ENCODE data around the gene GALNT6. TPM values are rescaled to one million over a fixed set of nuclear protein-coding genes. Genes with fewer than 3 reads are reported as not detected.

The GALNT6 gene
- polyA plus RNA-seq, 1 donor from 2014 or later, result not detected

DNA sequence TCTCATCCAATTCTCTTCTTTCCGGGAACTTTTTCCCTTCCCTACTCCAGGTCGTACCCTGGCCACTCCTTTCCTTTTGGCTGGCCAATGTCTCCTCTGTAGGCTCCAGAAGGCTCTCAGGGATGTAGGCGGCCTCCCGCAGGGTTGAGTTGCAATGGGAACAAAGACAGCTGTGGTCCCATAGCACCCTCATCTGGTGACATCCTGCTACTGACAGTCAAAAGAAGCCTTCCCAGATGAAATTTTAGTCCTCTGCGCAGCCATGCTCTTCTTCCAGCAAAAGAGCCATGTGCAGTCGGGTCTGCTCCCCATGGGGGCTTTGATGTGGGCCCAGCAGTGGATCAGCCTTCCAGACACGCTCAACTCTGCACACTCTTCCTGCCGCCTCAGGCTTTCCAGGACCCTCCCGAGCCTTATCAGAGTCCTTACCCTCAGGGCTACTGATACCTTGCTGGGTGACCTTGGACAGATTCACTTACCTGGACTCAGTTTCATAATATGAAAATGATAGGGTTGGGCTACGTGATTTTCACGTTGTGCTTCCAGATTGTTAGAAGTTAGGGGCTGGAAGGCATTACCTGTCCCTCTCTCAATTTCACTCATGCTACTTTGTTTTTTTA, 39.2 kb downstream of the GALNT6 start:
- H2AFZ ChIP-seq (ENCODE audit: low read depth, low read length), result no peak overlapping the region
- H3K27ac ChIP-seq (ENCODE audit: low read length), result no peak overlapping the region

DNA sequence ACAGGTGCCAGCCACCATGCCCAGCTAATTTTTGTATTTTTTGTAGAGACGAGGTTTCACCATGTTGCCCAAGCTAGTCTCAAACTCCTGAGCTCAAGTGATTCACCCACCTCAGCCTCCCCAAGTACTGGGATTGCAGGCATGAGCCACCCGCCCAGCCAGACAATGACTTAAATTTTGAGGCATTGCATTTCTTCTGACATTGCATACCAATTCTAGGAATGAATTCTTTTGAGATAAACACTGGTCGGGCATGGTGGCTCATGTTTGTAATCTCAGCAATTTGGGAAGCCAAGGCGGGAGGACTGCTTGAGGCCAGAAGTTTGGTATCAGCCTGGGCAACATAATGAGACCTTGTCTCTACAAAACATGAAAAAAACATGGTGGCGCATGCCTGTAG, 42.2 kb downstream of the GALNT6 start:
- no peaks in the 10 kb centered on the region for H3K9me2 ChIP-seq (ENCODE audit: insufficient read depth, low read length)
- no peaks in the 10 kb centered on the region for H3F3A ChIP-seq (ENCODE audit: insufficient read depth, low read length, poor library complexity, severe bottlenecking)
- no peak for TF ChIP-seq MXI1 (conservative IDR thresholded peaks at IDR 0.05; ENCODE audit: poor library complexity, severe bottlenecking)
- no peak for TF ChIP-seq EP300 (conservative IDR thresholded peaks at IDR 0.05; ENCODE audit: poor library complexity, severe bottlenecking)
- TF ChIP-seq, protein P1, sequence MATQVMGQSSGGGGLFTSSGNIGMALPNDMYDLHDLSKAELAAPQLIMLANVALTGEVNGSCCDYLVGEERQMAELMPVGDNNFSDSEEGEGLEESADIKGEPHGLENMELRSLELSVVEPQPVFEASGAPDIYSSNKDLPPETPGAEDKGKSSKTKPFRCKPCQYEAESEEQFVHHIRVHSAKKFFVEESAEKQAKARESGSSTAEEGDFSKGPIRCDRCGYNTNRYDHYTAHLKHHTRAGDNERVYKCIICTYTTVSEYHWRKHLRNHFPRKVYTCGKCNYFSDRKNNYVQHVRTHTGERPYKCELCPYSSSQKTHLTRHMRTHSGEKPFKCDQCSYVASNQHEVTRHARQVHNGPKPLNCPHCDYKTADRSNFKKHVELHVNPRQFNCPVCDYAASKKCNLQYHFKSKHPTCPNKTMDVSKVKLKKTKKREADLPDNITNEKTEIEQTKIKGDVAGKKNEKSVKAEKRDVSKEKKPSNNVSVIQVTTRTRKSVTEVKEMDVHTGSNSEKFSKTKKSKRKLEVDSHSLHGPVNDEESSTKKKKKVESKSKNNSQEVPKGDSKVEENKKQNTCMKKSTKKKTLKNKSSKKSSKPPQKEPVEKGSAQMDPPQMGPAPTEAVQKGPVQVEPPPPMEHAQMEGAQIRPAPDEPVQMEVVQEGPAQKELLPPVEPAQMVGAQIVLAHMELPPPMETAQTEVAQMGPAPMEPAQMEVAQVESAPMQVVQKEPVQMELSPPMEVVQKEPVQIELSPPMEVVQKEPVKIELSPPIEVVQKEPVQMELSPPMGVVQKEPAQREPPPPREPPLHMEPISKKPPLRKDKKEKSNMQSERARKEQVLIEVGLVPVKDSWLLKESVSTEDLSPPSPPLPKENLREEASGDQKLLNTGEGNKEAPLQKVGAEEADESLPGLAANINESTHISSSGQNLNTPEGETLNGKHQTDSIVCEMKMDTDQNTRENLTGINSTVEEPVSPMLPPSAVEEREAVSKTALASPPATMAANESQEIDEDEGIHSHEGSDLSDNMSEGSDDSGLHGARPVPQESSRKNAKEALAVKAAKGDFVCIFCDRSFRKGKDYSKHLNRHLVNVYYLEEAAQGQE (IDR thresholded peaks at IDR 0.05; ENCODE audit: borderline replicate concordance), result no peak
- no peak for TF ChIP-seq RAD21 (conservative IDR thresholded peaks at IDR 0.05)
- no peak for TF ChIP-seq SMC3 (conservative IDR thresholded peaks at IDR 0.05; ENCODE audit: poor library complexity)
- TF ChIP-seq TAF1 (IDR thresholded peaks at IDR 0.05; ENCODE audit: low read depth), result no peak
- TF ChIP-seq POLR2AphosphoS5 (IDR thresholded peaks at IDR 0.05), result no peak
- TF ChIP-seq EZH2 (IDR thresholded peaks at IDR 0.05; ENCODE audit: borderline replicate concordance, insufficient read depth, low read length, poor library complexity, severe bottlenecking), result no peak
- TF ChIP-seq, protein P2, sequence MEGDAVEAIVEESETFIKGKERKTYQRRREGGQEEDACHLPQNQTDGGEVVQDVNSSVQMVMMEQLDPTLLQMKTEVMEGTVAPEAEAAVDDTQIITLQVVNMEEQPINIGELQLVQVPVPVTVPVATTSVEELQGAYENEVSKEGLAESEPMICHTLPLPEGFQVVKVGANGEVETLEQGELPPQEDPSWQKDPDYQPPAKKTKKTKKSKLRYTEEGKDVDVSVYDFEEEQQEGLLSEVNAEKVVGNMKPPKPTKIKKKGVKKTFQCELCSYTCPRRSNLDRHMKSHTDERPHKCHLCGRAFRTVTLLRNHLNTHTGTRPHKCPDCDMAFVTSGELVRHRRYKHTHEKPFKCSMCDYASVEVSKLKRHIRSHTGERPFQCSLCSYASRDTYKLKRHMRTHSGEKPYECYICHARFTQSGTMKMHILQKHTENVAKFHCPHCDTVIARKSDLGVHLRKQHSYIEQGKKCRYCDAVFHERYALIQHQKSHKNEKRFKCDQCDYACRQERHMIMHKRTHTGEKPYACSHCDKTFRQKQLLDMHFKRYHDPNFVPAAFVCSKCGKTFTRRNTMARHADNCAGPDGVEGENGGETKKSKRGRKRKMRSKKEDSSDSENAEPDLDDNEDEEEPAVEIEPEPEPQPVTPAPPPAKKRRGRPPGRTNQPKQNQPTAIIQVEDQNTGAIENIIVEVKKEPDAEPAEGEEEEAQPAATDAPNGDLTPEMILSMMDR (IDR thresholded peaks at IDR 0.05; ENCODE audit: poor library complexity, severe bottlenecking), result no peak
- no peak overlapping the region for H2AFZ ChIP-seq (ENCODE audit: low read depth, low read length)
- no peak overlapping the region for H3K4me3 ChIP-seq (ENCODE audit: low read length)
- no peak overlapping the region for H3K4me2 ChIP-seq (ENCODE audit: low read length)
- no peaks in the 10 kb centered on the region for H3K36me3 ChIP-seq (ENCODE audit: insufficient read depth, low read length)
- no peaks in the 10 kb centered on the region for H3K9me3 ChIP-seq (ENCODE audit: low read length)
- H4K20me1 ChIP-seq (ENCODE audit: insufficient read depth), result no peaks in the 10 kb centered on the region
- no peak overlapping the region for H3K27ac ChIP-seq (ENCODE audit: low read length)
- H3K9ac ChIP-seq (ENCODE audit: low read length), result no peak overlapping the region
- no peaks in the 10 kb centered on the region for H3K79me2 ChIP-seq (replicated peaks; ENCODE audit: insufficient read depth, low read length)
- no peaks in the 10 kb centered on the region for H3K27me3 ChIP-seq (ENCODE audit: insufficient read depth, low read depth, low read length)

More for the DNA sequence above, 39.2 kb downstream of the GALNT6 start:
- H3K4me3 ChIP-seq (ENCODE audit: low read length), result no peak overlapping the region
- no peaks in the 10 kb centered on the region for H3K9me3 ChIP-seq (ENCODE audit: low read length)
- no peaks in the 10 kb centered on the region for H3K27me3 ChIP-seq (ENCODE audit: insufficient read depth, low read depth, low read length)
- H3K36me3 ChIP-seq (ENCODE audit: insufficient read depth, low read length), result no peaks in the 10 kb centered on the region
- H3K79me2 ChIP-seq (replicated peaks; ENCODE audit: insufficient read depth, low read length), result no peaks in the 10 kb centered on the region
- no peaks in the 10 kb centered on the region for H3K9me2 ChIP-seq (ENCODE audit: insufficient read depth, low read length)
- no peak overlapping the region for H3K4me2 ChIP-seq (ENCODE audit: low read length)
- H3F3A ChIP-seq (ENCODE audit: insufficient read depth, low read length, poor library complexity, severe bottlenecking), result no peaks in the 10 kb centered on the region
- no peak overlapping the region for H3K9ac ChIP-seq (ENCODE audit: low read length)
- TF ChIP-seq RAD21 (conservative IDR thresholded peaks at IDR 0.05) (peak; percentile 56), POLR2AphosphoS5 (IDR thresholded peaks at IDR 0.05) (no peak), EP300 (conservative IDR thresholded peaks at IDR 0.05; ENCODE audit: poor library complexity, severe bottlenecking) (no peak), EZH2 (IDR thresholded peaks at IDR 0.05; ENCODE audit: borderline replicate concordance, insufficient read depth, low read length, poor library complexity, severe bottlenecking) (no peak), MXI1 (conservative IDR thresholded peaks at IDR 0.05; ENCODE audit: poor library complexity, severe bottlenecking) (no peak), TAF1 (IDR thresholded peaks at IDR 0.05; ENCODE audit: low read depth) (no peak), SMC3 (conservative IDR thresholded peaks at IDR 0.05; ENCODE audit: poor library complexity) (peak; percentile 46)
- TF ChIP-seq, protein P1 (IDR thresholded peaks at IDR 0.05; ENCODE audit: borderline replicate concordance), result no peak
- TF ChIP-seq, protein P2 (IDR thresholded peaks at IDR 0.05; ENCODE audit: poor library complexity, severe bottlenecking), result peak; percentile 55
- H4K20me1 ChIP-seq (ENCODE audit: insufficient read depth), result no peaks in the 10 kb centered on the region
